Hematopoietic multipotent progenitor cell treated with erythropoietin and hydrocortisone succinate and interleukin-3 and kit ligand, for 15 days (in vitro differentiated cells): ENCODE data around the gene WDR37.

ENCODE experiments used
- DNase-seq: peaks from one replicate; pipeline ENCODE4 v3.0.0-alpha.2; 2015; ENCODE audit warnings: low spot score

WDR37 gene

DNA sequence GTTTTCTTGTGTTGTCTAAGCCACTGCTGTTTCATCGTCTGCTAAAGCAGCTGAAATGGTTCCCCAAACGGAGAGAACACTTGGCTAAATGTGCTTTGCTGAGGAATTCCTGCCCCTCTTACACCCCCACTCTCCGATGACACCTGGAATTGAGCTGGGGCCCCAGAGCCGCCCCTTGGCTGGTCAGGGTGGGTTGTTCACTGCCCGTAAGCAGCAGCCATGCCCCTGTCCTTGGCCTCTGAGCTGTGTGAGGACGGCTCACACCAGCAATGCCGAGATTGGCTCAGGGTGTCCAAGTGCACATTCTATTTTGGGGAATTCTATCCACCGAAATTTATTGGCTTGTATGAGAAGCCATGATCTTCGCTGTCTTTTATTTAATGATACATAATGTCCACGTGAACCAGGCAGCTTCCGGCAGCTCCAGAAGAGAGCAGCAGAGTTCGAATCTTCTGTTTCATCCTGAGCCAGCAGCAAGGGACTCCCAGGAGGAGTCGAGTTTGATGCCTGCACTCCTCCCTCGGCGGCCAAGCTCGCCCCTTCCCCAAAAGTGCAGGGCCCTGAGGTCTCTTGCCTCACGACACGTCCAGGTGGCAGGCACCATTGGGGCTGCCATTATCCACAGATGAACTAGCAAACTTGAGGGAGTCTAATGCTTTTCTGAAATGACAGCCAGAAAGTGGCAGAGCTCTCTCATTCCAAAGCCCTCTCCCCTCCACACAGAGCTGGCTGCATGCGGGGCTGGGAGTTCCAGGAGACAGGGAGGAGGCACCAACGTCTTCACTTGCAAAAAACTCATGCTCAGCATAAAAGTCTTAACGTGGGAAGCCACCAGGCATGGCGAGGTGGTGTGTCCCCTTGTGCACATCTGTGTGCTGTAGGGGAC, 114.0 kb downstream of the WDR37 start:
- DNase-seq = no peak

DNA sequence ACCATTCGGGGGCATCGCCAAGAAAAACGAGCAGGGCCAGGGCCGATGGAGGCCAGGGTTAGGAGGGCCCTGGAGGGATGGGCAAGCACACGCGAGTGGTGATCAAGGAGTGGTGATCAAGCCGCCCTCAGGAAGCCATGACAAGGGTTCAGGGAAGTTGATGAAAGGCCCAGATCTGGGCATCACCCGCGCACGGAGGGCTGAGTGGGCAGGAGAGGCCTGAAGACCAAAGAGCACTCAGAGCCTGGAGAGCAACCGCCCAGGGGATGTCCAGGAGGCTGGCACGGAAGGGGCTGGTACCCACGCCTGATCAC, 114.6 kb downstream of the WDR37 start:
- DNase-seq = no peak

DNA sequence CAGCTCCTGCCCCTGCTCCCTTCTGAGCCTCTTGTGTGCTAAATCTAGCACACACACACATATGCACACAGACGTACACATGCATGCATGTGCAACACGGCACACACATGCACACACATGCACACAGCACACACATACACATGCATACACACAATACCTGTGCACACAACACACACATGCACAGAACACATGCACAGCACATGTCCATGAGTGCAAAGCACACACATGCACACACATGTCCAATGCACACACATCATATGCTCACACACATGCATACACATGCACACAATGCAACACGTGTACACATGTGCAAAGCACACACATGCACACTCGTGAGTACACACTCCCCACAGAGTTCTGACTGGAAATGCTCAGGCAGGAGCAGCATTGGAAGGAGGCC, 115.0 kb downstream of the WDR37 start:
- DNase-seq = no peak

DNA sequence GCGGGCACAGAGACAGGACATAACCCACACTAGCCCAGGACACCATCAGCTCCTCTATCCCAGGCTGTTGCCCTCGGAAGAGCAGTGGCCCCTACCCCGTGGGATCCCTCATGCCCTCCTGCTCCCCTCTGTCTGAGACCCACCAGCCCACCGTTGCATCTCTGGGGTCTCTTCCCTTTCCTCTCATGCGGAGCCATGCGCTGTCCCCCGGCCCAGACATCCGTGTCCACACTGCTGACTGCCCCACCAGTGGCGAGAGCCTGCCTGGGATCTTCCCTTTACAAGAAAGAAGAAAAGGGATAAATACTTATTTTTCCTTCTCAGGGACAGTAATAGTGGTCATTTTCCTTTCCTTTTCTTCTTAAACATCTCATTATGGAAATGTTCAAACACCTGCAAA, 115.4 kb downstream of the WDR37 start:
- DNase-seq = no peak

DNA sequence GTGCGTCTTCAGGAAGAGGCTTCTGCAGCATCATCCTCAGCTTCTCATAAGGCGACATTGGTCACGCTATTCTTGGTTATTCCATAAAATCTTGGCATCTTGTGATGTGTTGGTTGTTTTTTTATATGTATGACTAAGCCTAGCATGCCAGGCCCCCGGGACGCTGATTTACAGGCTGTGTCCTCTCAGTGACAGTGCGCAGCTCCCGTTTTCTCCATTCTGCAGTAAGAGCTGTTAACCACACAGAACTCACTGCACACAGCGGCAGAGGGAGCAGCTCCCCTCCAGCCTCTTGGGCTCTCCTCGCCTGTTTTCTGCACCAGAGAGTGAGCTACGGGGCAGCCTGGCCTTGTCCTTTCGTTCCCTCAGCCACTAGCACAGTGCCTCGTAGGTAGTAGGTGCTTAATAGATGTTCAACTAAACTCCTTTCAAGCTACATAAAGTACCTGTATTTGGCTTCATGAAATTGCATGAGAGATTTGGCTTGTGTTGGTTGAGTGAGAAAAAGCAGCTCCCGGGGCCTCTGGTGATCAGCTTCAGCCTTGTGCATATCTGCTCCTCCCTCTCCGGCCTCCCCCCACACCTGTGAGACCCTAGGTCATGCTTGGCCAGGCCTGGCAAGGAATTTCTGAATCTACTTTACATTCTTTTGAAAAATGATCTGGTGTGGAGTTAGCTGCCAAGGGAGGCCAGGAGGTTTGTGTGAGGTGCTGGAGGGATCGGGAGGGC, 116.2 kb downstream of the WDR37 start:
- DNase-seq = no peak

DNA sequence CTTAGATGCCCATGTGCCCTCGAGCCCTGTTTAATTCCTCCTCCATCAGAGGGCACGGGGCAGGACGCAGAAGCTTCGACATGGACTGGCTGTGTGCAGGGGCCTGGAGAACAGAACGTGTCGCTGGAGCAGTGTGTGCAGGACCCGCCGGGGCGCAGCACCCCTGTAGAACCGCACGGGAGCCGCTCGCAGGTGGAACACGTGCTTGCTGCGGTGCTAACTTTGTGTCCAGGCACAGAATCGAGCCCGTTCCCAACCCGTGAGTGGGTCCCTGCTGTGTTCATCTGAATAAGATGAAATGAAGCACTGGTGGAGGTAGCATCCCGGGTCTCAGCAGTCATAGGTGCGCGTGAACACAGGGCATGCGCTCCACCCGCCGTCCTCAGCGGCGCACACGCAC, 116.9 kb downstream of the WDR37 start:
- DNase-seq = no peak

DNA sequence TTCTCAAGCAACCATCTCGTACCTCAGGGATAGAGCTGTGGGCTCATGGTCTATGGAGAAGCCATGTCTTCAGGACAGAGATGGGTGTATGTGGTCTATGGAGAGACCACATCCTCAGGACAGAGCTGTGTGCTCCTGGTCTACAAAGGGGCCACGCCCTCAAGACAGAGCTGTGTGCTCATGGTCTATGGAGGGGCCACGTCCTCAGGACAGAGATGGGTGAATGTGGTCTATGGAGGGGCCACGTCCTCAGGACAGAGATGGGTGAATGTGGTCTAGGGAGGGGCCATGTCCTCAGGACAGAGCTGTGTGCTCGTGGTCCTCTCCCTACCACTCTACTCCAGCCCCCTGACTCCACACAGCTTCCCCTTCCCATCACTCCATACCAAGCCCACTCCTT, 117.8 kb downstream of the WDR37 start:
- DNase-seq = no peak

DNA sequence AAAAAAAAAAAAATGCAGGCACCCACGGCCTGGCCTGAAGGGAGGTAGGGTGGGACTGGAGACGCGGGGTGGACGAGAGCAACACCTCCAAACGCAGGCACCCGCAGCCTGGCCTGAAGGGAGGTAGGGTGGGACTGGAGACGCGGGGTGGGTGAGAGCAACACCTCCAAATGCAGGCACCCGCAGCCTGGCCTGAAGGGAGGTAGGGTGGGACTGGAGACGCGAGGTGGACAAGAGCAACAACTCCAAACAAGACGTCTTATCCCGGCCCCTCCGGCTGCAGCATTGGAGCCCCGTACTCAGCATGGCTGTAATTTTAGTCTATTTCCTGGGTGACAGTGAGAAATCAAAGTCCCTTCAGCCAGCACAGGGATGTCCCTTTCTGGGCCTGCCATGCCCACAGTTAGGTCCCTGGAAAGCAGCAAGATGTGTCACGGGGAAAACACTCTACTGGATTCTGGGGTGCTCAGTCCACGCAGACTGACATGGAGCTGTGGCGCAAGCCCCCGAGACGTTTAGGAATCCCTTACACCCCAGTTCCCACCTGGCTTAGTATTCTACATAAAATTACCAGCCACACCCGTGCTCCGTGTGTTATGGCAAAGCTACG, 119.9 kb downstream of the WDR37 start:
- DNase-seq = no peak

DNA sequence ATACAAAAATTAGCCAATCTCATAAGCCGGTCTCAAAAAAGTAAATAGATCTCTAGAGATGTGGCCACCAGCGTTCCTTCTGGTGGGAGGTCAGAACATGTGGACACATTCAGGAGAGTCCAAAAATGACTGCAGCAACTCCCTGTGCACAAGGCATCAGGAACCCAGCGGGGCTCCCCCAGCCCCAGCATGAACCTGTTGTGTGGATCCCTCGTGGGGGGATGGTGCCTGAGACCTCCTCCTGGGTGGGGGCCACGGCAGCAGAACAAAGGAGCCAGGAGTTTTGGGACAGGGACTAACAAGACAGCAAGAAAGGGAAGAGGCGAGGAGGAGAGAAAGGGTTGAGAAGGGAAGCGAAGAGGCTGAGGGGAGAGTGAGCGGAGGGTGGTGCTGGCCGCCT, 121.8 kb downstream of the WDR37 start:
- no peak for DNase-seq

DNA sequence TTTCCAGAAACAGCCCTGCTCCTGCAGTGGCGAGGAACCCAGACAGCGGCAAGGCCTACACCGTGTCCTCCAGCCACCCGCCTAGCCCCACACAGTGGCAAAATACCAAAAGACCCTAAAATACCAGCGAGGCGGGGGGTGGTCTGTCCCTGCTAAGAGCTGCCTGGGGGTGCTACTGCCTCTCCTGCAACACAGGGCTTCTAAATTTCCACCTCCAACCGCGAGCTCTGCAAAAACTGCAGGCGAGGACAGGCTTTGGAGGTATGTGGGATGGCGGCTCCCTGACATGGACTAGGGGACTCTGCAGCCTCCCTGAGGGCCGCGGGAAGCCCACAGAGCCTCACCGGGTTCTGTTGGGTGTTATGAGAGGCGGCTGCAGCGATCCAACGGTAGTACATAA, 122.3 kb downstream of the WDR37 start:
- DNase-seq = no peak

DNA sequence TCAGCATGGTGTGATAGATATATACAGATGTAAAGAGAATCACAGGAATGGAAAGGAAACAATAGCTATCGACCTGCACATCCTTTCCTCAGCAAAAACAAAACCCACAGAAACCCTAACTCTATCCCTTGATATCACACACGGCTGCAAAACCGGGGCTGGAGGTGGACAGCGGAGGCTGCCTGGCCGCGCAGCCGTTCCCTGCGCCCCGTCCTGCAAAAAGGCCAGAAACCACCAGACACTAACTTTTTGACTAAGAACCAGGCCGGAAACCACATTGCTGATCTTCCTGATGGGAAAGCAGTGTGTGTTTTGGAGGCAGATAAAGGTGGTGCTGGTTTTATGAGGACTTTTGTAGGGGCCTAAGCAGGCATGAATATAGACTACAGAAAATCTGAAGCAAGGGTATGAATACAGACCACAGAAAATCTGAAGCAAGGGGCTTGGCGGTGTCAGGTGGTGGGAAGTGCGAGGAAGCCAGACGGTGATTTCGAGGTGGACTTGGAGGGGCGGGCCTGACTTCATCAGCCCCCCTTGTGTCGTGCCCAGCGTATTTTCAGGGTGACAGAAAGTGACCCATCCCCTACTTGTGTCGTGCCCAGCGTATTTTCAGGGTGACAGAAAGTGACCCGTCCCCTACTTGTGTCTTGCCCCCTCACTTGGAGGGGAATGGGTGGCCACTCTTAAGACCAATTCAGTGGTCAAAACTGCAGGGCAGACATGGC, 123.3 kb downstream of the WDR37 start:
- no peak for DNase-seq

DNA sequence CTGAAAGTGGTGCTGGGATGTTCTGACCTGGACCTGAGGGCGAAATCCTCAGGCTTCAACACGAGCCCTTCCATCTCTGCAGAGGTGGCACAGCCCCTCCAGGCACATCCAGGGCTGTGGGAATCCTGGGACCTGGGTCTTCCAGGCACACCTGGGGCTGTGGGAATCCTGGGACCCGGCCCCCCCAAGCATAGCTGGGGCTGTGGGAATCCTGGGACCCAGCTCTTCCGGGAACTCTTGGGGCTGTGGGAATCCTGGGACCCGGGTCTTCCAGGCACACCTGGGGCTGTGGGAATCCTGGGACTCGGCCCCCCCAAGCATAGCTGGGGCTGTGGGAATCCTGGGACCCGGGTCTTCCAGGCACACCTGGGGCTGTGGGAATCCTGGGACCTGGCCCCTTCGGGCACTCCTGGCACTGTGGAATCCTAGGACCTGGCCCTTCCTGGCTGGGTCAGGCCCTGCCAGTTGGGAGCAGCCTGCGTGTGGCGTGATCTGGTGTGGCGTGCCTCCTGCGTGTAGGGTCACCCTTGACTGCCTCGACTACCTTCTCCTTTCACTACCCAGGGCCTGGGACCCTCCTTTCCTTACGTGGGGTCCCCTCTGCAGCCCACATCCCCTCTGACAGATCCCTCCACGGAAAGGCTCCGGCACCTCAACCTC, 124.0 kb downstream of the WDR37 start:
- DNase-seq = no peak

DNA sequence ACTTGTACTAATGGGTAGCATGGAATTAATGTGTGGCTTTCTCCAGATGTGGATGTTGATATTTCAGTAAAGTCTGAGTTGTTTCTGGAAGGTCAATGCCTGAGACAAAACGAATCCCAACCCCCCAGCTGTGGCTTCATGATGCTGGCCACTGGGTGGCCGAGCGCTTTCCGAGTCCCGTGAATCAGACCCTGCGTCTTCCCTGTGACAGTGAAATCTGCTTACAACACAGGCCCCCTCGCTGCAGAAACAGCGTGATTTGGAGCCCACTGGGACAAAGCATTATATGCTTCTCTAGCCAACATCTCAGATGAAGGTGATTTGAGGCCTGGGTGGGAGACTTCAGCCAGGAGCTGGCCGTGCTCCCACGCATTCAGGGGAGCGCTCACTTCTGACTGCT, 124.7 kb downstream of the WDR37 start:
- no peak for DNase-seq
